CD4-positive, alpha-beta T cell treated with Interleukin-4 for 4 hours (primary cell): ENCODE data around the gene PAPSS2.
"Not testable (repeated sequence)": the region's sequence is repeated elsewhere in the genome, so short reads cannot be mapped to it uniquely, and the experiment has no call there.

Experiments used
- DNase-seq: peaks from one replicate; pipeline ENCODE4 v3.0.0-alpha.2; 2020

The PAPSS2 gene

GRCh38 chr10:87712913-87713616 is 53.4 kb downstream of the PAPSS2 start:
- DNase-seq: no peak

DNA sequence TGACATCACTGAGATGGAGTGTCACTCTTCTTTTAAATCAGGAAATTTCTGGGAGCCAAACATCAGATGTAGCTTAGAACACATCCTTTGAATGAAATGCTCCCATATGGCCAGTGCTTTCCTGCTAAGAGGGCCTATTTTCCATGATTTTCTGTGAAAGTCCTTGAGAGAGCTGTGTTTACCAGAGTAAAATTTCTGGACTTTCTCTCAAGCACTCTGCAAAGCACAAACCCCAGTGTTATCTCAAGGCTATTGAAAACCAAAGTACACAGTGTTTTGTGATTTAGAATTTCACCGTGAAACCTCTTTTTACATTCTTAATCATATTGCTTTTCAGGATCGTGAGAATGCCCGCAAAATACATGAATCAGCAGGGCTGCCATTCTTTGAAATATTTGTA is 54.0 kb downstream of the PAPSS2 start:
- no peak for DNase-seq

DNA sequence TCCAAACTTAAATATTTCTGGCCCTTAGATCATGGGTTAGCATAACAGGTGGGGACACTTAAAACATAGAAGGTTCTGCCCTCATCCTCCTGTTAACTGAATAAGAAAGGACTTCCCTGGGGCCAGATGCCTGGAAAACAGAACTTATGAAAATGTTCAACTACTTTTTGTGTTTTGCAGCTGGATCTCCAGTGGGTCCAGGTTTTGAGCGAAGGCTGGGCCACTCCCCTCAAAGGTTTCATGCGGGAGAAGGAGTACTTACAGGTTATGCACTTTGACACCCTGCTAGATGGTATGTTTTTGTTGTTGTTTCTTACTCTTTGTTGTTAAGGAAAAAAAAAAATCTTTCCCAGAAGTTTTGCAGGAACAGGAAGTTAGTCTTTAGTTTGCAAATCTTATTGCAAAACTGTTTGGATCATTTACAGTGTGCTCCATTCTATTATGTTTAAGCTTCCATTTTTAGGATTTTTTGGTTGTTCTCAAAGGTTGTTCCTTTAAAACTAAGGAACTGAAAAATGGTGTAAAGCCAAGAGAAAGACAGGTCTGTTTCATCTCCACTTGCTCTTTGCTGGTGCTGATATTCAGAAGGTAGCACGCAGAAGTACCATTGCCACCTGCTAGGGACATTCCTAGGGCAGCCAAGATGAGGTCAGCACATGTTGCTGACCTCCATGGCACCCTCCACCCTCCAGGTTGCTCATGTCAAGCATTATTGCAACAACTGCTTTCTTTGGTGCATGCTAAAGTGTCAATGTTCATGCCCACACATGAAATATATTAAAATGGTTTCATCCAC is 56.1 kb downstream of the PAPSS2 start:
- no peak for DNase-seq

DNA sequence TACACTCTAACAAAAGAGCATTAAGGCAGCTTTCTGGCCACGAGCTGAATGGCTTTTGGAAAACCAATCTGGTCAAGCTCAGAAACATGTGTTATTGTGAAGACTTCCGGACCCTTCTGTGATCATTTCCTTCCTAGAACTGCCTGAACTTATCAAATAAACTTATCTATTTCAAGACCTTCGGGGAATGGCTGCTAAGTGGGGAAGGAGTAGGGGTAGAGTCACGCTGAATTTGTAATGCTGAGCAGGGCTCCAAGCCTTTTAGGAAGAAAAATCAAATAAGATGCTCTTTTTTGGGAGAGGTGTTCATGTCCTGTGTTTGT is 56.6 kb downstream of the PAPSS2 start:
- no peak for DNase-seq

- DNase-seq: no peak
These were observed 61.0 kb downstream of the PAPSS2 start for GRCh38 chr10:87720665-87721064.

GRCh38 chr10:87721781-87722180 is 62.1 kb downstream of the PAPSS2 start:
- no peak for DNase-seq

- no peak for DNase-seq
These were observed 63.0 kb downstream of the PAPSS2 start for GRCh38 chr10:87722716-87723115.

- DNase-seq: no peak
These were observed 63.8 kb downstream of the PAPSS2 start for GRCh38 chr10:87723500-87723899.

GRCh38 chr10:87724789-87725188 is 65.1 kb downstream of the PAPSS2 start:
- DNase-seq: no peak

- DNase-seq: no peak
These were observed 70.3 kb downstream of the PAPSS2 start for GRCh38 chr10:87729940-87730339.

DNA sequence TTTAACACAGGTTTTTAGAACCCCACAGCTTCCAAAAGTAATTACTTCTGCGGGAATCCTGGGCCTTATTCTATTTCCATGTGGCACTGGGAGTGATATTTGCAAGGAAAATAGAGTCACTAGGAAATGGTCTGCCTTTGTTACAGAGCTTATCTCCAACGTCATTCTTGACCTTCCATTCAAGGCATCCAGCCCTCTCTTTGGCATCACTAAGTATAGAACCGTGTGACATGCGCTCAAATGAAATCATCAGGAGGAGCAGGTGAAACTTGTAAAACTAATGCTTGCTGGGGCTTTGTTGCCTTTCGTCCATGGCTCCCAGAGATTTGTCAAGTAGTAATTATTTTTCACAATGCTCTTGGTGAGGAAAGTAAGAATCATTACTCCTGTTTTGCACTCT is 73.4 kb downstream of the PAPSS2 start:
- no peak for DNase-seq

GRCh38 chr10:87734987-87735827 is 75.5 kb downstream of the PAPSS2 start:
- peak; percentile 17 for DNase-seq

DNA sequence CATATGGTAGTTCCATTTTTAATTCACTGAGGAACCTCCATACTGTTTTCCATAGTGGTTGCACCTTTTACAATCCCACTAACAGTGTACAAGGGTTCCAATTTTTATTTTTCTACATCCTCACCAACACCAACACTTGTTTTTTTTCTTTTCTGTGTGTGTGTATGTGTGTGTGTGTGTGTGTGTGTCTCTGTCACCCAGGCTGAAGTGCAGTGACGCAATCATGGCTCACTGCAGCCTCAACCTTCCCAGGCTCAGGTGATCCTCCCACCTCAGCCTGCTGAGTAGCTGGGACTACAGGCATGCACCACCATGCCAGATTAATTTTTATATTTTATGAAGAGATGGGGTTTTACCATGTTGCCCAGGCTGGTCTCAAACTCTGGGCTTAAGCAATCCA is 78.6 kb downstream of the PAPSS2 start:
- not testable (repeated sequence) for DNase-seq

- no peak for DNase-seq
These were observed 80.0 kb downstream of the PAPSS2 start for GRCh38 chr10:87739703-87740102.

DNA sequence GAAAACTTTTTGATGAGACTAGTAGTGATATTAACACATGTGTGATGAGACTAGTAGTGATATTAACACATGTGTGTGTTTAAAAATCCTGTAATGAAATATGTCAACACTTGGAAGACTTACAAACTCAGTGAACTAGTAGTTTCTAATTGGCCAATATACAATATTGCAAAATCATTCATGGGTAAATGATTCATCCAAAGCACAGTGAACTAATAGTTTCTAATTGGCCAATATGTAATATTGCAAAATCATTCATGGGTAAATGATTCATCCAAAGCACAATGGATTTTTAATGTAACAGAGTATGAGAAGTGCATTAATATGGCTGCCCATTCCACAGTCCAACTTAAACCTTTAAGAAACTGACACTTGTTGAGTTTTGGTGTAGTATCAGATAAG is 80.6 kb downstream of the PAPSS2 start:
- DNase-seq: no peak

GRCh38 chr10:87742992-87743610 is 83.4 kb downstream of the PAPSS2 start:
- not testable (repeated sequence) for DNase-seq

GRCh38 chr10:87744606-87745005 is 84.9 kb downstream of the PAPSS2 start:
- no peak for DNase-seq

- no peak for DNase-seq
These were observed 87.2 kb downstream of the PAPSS2 start for GRCh38 chr10:87746911-87747310.

- DNase-seq: not testable (repeated sequence)
These were observed 88.6 kb downstream of the PAPSS2 start for GRCh38 chr10:87748244-87748643.

GRCh38 chr10:87750001-87750671 is 90.5 kb downstream of the PAPSS2 start:
- DNase-seq: no peak

- no peak for DNase-seq
These were observed 91.1 kb downstream of the PAPSS2 start for GRCh38 chr10:87750817-87751216.

- DNase-seq: no peak
These were observed 91.6 kb downstream of the PAPSS2 start for GRCh38 chr10:87751274-87751673.

DNA sequence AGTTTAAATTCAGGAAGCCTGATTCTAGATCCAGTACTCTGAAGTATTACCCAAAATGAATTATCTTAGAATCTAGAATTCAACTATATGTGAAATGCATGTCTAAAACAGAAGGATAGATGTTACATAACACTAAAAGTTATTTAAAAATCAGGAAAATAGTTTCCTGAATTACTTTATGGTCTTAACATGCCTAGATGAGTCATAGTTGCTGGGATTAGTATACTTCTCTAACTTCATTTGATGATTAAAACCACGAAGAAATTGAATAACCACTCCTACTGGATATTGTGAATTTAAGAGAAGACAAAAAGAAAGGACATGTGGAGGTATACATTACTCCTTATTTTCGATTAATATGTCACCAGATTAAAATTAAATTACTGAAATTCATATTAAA is 92.9 kb downstream of the PAPSS2 start:
- DNase-seq: no peak
